ENCODE measurements around the gene TMPRSS5.

- TF ChIP-seq POLR2A (IDR thresholded peaks at IDR 0.05; ENCODE audit: low read depth) (no peak), CTCF (IDR thresholded peaks at IDR 0.05) (no peak), POLR2AphosphoS5 (IDR thresholded peaks at IDR 0.05) (no peak), EP300 (IDR thresholded peaks at IDR 0.05) (no peak)
Observed at GRCh38 chr11:113643006-113643585, 63.0 kb downstream of the TMPRSS5 start.

Measured in esophagus muscularis mucosa (tissue), 4 donors.